ENCODE measurements around the gene FGFR3. TPM values are rescaled to one million over a fixed set of nuclear protein-coding genes. Genes with fewer than 3 reads are reported as not detected.

The FGFR3 gene
- total and polyA plus RNA-seq, 2 of the 8 experiments (the other 6 are each of a cell fraction or from before 2014, with no cell fraction given): 9.0 to 19.5 TPM

DNA sequence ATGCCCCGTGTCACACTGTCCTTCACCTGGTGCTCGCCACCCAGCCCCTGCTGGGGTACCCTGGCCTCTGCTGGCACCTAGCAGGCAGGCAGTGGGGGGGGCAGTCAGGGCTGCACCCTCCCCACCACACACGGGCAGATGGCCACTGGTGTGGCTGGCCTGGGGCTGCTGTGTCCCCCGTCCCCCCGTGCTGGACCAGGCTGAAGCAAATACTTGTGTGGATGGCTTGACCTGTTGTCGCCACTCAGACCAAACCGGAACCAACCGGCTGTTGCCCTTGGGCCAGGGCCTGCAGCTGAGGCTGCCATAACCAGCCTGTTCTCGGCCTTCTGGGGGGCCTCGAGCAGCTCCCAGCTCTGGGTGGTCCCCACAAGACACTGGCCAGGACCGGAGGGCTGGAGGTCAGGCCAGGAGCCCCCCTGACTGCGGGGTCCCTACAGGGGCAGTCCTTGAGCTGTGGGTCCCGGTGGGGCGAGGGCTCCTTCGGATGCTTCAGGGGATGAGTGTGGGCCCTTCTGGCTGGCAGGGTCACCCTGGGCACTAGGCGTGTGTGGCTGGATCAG is 4.3 kb downstream of the FGFR3 start (continued):
- TF ChIP-seq NANOG (IDR thresholded peaks at IDR 0.05; ENCODE audit: insufficient read depth, low read depth, low read length, poor library complexity, severe bottlenecking): no peak
- TF ChIP-seq TEAD4 (IDR thresholded peaks at IDR 0.05; ENCODE audit: low read depth, low read length): no peak

All from H1 (cell line).